ENCODE measurements around the gene RBBP5.

DNA sequence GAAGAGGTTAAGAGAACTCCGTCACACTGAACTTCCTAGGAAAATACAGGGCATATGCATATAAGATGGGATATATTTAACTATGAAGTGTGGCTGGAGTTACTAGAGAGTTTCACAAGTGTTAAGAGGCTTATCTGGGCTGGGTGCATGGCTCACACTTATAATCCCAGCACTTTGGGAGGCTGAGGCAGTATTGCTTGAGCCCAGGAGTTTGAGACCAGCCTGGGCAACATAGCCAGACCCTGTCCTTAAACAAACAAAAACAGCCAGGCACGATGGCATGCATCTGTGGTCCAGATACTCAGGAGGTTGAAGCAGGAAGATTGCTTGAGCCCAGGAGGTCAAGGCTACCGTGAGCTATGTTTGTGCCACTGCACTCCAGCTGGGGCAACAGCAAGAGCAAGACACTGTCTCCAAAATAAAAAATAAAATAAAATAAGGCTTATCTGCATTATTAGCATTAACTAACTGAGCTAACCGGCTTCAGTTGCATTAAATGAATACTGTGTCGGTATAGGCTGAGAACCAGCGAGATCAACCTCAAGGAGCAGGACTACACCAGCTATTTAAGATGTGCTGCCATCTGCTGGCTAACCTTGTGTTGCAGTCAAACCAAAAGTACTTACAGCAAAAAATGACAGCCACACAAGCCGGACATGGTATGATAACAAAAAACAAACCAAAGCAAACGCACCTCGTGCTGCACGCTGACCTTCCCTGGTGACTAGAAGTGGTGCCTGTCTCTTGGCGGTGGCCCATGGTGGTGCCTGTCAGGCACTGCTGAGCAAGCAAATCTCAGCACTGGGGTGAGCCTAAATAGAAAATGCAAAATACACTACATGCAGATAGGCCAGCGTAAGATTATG is 19.7 kb upstream of the RBBP5 start:
- TF ChIP-seq, protein P1, sequence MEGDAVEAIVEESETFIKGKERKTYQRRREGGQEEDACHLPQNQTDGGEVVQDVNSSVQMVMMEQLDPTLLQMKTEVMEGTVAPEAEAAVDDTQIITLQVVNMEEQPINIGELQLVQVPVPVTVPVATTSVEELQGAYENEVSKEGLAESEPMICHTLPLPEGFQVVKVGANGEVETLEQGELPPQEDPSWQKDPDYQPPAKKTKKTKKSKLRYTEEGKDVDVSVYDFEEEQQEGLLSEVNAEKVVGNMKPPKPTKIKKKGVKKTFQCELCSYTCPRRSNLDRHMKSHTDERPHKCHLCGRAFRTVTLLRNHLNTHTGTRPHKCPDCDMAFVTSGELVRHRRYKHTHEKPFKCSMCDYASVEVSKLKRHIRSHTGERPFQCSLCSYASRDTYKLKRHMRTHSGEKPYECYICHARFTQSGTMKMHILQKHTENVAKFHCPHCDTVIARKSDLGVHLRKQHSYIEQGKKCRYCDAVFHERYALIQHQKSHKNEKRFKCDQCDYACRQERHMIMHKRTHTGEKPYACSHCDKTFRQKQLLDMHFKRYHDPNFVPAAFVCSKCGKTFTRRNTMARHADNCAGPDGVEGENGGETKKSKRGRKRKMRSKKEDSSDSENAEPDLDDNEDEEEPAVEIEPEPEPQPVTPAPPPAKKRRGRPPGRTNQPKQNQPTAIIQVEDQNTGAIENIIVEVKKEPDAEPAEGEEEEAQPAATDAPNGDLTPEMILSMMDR (conservative IDR thresholded peaks at IDR 0.05 in 1 of 2, IDR thresholded peaks at IDR 0.05 in 1 of 2; ENCODE audit: extremely low read depth in 1 of 2, insufficient read depth in 1 of 2, low read depth in 1 of 2, low read length in 2 of 2) = peak; percentile 69 to 74
- TF ChIP-seq EZH2 (IDR thresholded peaks at IDR 0.05; ENCODE audit: borderline replicate concordance, low read length) = no peak

All from mammary epithelial cell (primary cell).